Activated CD8-positive, alpha-beta T cell treated with anti-CD3 and anti-CD28 coated beads for 36 hours (primary cell): Measurements from ENCODE around the gene MMRN1. TPM values are rescaled to one million over a fixed set of nuclear protein-coding genes. Genes with fewer than 3 reads are reported as not detected.

Experiments used
- ATAC-seq: fragments of 200-7000 bp; cut with Tn5 transposase; one replicate; pipeline ENCODE4 v1.10.0; 2021; ENCODE audit warnings: mild to moderate bottlenecking, moderate library complexity
- CTCF ChIA-PET: fragments of 350-600 bp; sonication (Branson Sonifier 250); formaldehyde crosslinking; loops from one replicate; lab custom pipeline; 2021; ENCODE audit warnings: antibody characterized with exemption; lab: Charles Lee
- POLR2A ChIA-PET: fragments of 350-600 bp; sonication (Branson Sonifier 250); formaldehyde crosslinking; loops from one replicate; lab custom pipeline; 2021; ENCODE audit warnings: antibody characterized with exemption; lab: Charles Lee
- DNase-seq: peaks from one replicate; pipeline ENCODE4 v3.0.0-alpha.2; 2020
- H3K27ac Mint-ChIP-seq: one replicate; pipeline ENCODE4 v1.8.0; 2021; ENCODE audit warnings: mild to moderate bottlenecking, mixed read lengths
- H3K27me3 Mint-ChIP-seq: one replicate; pipeline ENCODE4 v1.8.0; 2021; ENCODE audit warnings: mixed read lengths
- H3K36me3 Mint-ChIP-seq: one replicate; pipeline ENCODE4 v1.8.0; 2021; ENCODE audit warnings: low read depth, mixed read lengths
- H3K4me1 Mint-ChIP-seq: one replicate; pipeline ENCODE4 v1.8.0; 2021; ENCODE audit warnings: low read depth, mixed read lengths
- H3K4me3 Mint-ChIP-seq: one replicate; pipeline ENCODE4 v1.8.0; 2021; ENCODE audit warnings: mild to moderate bottlenecking, moderate library complexity, mixed read lengths
- H3K9me3 Mint-ChIP-seq: one replicate; pipeline ENCODE4 v1.8.0; 2021; ENCODE audit warnings: mixed read lengths
- intact Hi-C: fragments of 100-400 bp; cut with micrococcal nuclease; formaldehyde crosslinking; loops from one replicate; pipeline ENCODE4 v1.10.0; 2022
- total RNA-seq, 2 experiments: library from RNA; stranded (reverse); gene quantifications; one replicate each; pipeline ENCODE4 v1.2.3, GENCODE V29; 2021
- TF ChIP-seq, protein P1 (sequence below): fragments of 200-600 bp; IDR thresholded peaks from one replicate; pipeline ENCODE4 v1.8.0; 2022; ENCODE audit warnings: antibody characterized with exemption, mild to moderate bottlenecking

The MMRN1 gene
- total RNA-seq, 2 experiments from 2014 or later: not detected

DNA sequence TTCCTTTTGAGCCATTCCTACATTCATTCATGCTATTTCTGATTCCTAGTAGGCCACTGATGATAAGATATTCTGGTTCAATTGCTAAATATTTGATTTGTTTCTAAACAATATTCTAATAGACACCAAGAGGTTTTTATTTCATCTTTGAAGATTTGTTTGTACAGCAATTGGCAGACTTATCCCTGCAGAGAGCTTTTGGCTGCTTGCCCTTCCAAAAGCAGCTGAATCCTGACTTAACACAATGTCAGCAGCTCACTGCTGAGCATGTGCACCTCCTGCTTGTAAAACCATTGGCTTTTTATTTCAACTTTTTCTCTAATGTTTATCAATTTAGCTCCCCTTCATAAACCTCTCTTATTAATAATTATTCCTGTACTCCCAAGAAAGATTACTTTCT lies 45.3 kb downstream of the MMRN1 start:
- DNase-seq (no peak), ATAC-seq (no peak)
- no peaks in the 10 kb centered on the region for H3K9me3 Mint-ChIP-seq
- ChIA-PET POLR2A (no interaction called here), CTCF (no interaction called here)
- TF ChIP-seq, protein P1, sequence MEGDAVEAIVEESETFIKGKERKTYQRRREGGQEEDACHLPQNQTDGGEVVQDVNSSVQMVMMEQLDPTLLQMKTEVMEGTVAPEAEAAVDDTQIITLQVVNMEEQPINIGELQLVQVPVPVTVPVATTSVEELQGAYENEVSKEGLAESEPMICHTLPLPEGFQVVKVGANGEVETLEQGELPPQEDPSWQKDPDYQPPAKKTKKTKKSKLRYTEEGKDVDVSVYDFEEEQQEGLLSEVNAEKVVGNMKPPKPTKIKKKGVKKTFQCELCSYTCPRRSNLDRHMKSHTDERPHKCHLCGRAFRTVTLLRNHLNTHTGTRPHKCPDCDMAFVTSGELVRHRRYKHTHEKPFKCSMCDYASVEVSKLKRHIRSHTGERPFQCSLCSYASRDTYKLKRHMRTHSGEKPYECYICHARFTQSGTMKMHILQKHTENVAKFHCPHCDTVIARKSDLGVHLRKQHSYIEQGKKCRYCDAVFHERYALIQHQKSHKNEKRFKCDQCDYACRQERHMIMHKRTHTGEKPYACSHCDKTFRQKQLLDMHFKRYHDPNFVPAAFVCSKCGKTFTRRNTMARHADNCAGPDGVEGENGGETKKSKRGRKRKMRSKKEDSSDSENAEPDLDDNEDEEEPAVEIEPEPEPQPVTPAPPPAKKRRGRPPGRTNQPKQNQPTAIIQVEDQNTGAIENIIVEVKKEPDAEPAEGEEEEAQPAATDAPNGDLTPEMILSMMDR: no peak
- intact Hi-C loops: no loop called here
- H3K36me3 Mint-ChIP-seq: no peaks in the 10 kb centered on the region
- no peak overlapping the region for H3K27ac Mint-ChIP-seq
- no peaks in the 10 kb centered on the region for H3K4me1 Mint-ChIP-seq
- no peak overlapping the region for H3K4me3 Mint-ChIP-seq
- H3K27me3 Mint-ChIP-seq: peaks cover 2% of the 10 kb centered on the region

DNA sequence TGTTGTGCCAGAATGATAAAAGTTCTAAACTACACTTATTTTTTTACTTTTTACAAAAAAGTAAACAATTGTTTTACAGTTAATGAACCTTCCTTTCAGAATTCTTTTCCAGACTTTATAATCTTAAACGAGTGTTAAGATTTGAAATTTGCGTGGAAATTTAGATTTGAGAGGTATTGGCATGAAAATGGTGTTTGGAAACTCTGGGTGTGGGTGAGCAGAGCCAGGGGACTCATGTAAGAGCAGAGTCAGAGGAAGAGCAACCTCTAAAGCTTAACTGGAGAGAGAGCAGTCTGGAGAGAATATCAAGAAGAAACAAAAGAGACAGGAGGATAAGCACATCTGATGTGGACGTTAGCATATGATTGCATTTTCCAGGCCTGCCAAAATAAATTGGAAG lies 48.2 kb downstream of the MMRN1 start:
- intact Hi-C loops: no loop called here
- DNase-seq (no peak), ATAC-seq (no peak)
- H3K9me3 Mint-ChIP-seq: no peaks in the 10 kb centered on the region
- TF ChIP-seq, protein P1: no peak
- no peaks in the 10 kb centered on the region for H3K4me1 Mint-ChIP-seq
- H3K4me3 Mint-ChIP-seq: no peak overlapping the region
- CTCF ChIA-PET: no interaction called here
- no peaks in the 10 kb centered on the region for H3K36me3 Mint-ChIP-seq
- POLR2A ChIA-PET: no interaction called here
- H3K27ac Mint-ChIP-seq: no peak overlapping the region
- H3K27me3 Mint-ChIP-seq: peaks cover 4% of the 10 kb centered on the region

DNA sequence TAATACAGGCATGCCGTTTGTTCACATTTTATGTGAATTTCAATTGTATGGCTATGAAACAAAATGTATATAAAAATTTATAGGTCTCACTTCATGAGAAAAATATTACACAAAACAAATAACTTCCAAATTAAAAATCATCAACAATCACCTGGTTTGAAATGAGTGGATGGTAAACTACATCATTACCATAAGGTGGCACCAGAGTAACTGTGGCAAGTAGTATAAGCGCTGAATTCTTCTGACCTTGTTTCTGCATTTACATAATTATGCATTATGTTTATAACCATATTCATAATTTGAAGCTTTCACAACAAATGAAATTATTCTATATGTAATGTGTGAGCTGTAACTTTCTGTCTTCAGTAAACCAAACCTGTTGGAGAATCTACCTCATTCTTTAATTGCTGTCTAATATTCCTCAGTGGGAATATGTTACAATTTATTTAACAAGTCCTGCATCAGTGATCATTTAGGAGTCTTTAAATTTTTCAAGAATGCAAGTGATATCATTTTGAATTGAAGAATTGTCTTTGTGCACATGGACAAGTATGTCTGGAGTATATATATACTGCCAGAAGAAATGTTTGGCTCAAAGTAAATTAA lies 55.2 kb downstream of the MMRN1 start:
- TF ChIP-seq, protein P1: no peak
- Mint-ChIP-seq H3K4me1 (no peaks in the 10 kb centered on the region), H3K36me3 (no peaks in the 10 kb centered on the region), H3K27me3 (peaks cover 2% of the 10 kb centered on the region), H3K27ac (no peak overlapping the region), H3K9me3 (no peaks in the 10 kb centered on the region), H3K4me3 (no peak overlapping the region)
- DNase-seq (no peak), ATAC-seq (no peak)
- intact Hi-C loops: no loop called here
- POLR2A ChIA-PET: no interaction called here
- CTCF ChIA-PET: no interaction called here

DNA sequence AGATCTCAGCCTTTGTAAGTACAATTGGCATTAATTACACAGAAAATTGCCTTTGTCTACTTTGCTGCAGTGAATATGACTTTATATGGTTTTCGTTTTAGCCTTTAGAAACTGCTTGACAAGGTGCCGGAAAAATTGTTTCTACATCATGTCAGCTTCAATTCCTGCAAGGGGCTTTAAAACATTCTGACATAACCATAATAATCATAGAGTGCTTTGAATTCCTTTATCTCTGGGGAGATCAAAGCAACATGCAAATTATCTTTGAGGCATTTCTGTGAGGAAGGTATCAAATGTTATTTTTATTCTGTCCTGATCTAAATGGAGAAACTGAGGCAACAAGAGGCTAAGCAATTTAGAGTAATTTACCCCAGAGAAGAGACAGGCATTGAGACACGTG lies 57.8 kb downstream of the MMRN1 start:
- H3K9me3 Mint-ChIP-seq: no peaks in the 10 kb centered on the region
- no peak overlapping the region for H3K4me3 Mint-ChIP-seq
- TF ChIP-seq, protein P1: no peak
- ChIA-PET CTCF (no interaction called here), POLR2A (no interaction called here)
- H3K27ac Mint-ChIP-seq: no peak overlapping the region
- DNase-seq: no peak
- ATAC-seq: no peak
- no peaks in the 10 kb centered on the region for H3K36me3 Mint-ChIP-seq
- intact Hi-C loops: no loop called here
- H3K4me1 Mint-ChIP-seq: no peaks in the 10 kb centered on the region
- no peaks in the 10 kb centered on the region for H3K27me3 Mint-ChIP-seq

DNA sequence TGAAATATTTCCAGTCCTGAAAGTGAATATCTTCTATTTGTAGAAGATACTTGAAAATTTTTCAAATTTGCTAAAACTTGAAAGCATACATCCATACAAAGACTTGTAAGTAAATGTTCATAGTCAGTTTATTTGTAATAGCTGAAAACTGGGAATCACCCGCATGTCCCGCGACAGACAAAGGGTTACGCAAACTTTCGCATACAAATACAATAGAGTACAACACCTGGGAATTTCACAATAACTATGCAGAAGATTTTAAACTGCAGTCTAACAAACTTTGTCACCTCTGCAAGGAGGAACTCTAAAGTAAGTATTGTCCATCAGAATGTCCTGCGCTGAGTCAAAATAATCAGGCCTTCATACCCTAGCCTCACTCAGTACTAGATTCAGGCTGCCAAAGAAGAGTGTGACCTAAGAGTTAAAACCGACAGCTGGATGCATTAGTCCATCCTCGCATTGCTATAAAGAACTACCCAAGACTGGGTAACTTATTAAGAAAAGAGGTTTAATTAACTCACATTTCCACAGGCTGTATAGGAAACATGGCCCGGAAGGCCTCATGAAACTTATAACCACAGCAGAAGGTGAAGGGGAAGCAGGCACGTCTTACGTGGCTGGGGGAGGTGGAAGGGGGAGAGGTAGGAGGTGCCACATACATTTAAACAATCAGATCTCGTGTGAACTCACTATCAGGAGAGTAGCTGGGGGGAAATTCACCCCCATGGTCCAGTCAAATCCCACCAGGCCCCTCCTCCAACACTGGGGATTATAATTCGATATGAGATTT lies 60.4 kb downstream of the MMRN1 start:
- TF ChIP-seq, protein P1: no peak
- no peak overlapping the region for H3K27ac Mint-ChIP-seq
- CTCF ChIA-PET: no interaction called here

More for the DNA sequence above, 60.4 kb downstream of the MMRN1 start:
- H3K4me3 Mint-ChIP-seq: no peak overlapping the region
- no peaks in the 10 kb centered on the region for H3K4me1 Mint-ChIP-seq
- H3K27me3 Mint-ChIP-seq: peaks cover 1% of the 10 kb centered on the region
- ATAC-seq (no peak), DNase-seq (peak; percentile 2)
- no peaks in the 10 kb centered on the region for H3K36me3 Mint-ChIP-seq
- POLR2A ChIA-PET: no interaction called here
- intact Hi-C loops: no loop called here
- H3K9me3 Mint-ChIP-seq: no peaks in the 10 kb centered on the region
